Measurements from ENCODE around the gene OPTC.

Gene OPTC

DNA sequence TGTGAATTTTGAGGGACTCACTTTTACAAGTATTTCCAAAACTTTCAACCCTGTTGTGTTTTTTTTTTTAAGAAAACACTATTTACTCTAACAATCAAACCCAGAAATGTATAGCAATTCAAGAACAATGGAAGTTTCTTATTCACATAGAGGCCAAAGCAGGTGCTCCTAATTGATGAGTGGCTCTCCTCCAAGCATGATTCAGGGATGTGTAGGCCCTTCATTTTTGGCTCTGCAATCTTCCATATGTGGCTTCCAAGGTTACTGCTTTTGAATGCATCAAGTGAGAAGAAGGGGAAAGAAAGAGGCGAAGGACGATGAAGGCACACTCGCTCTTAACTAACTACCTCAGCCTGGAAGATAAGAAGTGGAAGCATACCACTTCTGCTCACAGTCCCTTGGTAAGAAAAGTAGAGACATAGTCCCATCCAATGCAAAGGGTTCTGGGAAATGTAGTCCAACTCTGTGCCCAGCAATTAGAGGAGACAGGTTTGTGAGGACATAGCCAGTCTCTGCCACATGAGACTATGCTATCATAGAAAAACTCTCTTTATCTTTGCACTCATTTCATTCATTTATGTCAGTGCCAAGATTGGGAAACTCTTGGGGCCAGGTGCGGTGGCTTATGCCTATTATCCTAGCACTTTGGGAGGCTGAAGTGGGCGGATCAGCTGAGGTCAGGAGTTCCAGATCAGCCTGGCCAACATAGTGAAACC, 46.0 kb downstream of the OPTC start:
- no peak for DNase-seq

DNA sequence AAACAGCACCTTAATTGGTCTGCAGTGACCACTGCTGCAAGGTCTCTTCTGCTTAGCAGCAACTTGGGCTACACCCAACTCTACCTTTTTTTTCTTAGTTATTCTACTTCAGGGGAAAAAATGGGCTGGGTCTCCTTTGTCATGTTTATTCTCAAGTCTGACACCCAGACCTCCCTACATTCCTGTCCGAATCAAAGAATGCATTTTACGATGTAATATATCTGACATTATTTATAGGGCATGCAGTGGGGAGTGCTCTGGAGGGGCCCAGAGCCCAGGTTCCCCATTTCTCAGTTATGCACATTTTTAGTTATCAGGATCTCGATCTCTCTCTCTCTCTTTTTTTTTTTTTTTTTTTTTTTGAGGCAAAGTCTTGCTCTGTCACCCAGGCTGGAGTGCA, 50.5 kb downstream of the OPTC start:
- DNase-seq = no peak

GRCh38 chr1:203544978-203545816, 51.2 kb downstream of the OPTC start:
- no peak for DNase-seq

- no peak for DNase-seq
Measured at GRCh38 chr1:203546274-203546673, 52.3 kb downstream of the OPTC start.

- DNase-seq = no peak
Measured at GRCh38 chr1:203547147-203547546, 53.2 kb downstream of the OPTC start.

- DNase-seq = no peak
Measured at GRCh38 chr1:203547771-203548421, 53.9 kb downstream of the OPTC start.

GRCh38 chr1:203548892-203549291, 54.9 kb downstream of the OPTC start:
- no peak for DNase-seq

GRCh38 chr1:203549309-203549708, 55.4 kb downstream of the OPTC start:
- no peak for DNase-seq

GRCh38 chr1:203550846-203551245, 56.9 kb downstream of the OPTC start:
- no peak for DNase-seq

GRCh38 chr1:203551550-203551949, 57.6 kb downstream of the OPTC start:
- no peak for DNase-seq

DNA sequence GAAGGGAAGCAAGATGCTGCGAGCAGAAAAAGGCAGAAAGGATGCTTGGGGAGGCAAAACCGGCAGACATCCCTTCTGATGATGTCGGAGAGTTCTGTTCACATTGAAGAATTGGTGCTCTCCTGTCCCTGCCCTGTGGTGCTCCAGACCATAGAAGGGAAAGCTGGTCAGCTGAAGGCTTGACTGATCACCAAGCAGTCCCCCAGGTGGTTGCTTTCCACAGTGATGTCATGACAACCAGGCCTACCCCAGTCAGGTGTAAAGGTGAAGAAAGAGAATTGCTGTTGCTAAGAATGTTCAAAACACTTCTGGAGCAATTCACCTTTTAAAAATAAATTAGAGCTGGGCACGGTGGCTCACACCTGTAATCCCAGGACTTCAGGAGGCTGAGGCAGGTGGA, 59.5 kb downstream of the OPTC start:
- DNase-seq = no peak

- no peak for DNase-seq
Measured at GRCh38 chr1:203554071-203554470, 60.1 kb downstream of the OPTC start.

- DNase-seq = no peak
Measured at GRCh38 chr1:203555076-203555475, 61.1 kb downstream of the OPTC start.

- no peak for DNase-seq
Measured at GRCh38 chr1:203555511-203556046, 61.6 kb downstream of the OPTC start.

- DNase-seq = no peak
Measured at GRCh38 chr1:203556047-203556851, 62.3 kb downstream of the OPTC start.

- no peak for DNase-seq
Measured at GRCh38 chr1:203557390-203557789, 63.4 kb downstream of the OPTC start.

- DNase-seq = no peak
Measured at GRCh38 chr1:203558064-203558760, 64.3 kb downstream of the OPTC start.

Measured in activated naive CD4-positive, alpha-beta T cell treated with Interleukin-2 at 50 U/mL for 16 hours (primary cell).